ENCODE data around the gene ZKSCAN5. TPM values are rescaled to one million over a fixed set of nuclear protein-coding genes. Genes with fewer than 3 reads are reported as not detected.

The ZKSCAN5 gene
- total and polyA plus RNA-seq, 12 donors: 2.8 to 8.5 (median 7.2) TPM

GRCh38 chr7:99551334-99551733 is 46.9 kb downstream of the ZKSCAN5 start:
- Histone ChIP-seq H3K27ac (peak overlapping the region in 9 of 10 donors; percentile 50 to 96 (median 90)), H3K4me1 (peaks cover 0 to 24% (median 15%) of the 10 kb centered on the region in 9 donors), H3K36me3 (peaks cover 0 to 45% (median 17%) of the 10 kb centered on the region in 9 donors), H3K27me3 (no peaks in the 10 kb centered on the region), H3K4me3 (peak overlapping the region; percentile 39 to 97 (median 87)), H3K9me3 (peaks cover 0 to 37% (median 7%) of the 10 kb centered on the region in 11 donors)
- 9 to 13% methylated on average over 15 of the region's 15 CpGs for WGBS, 2 donors
- ATAC-seq (peak in 6 of 8 donors; percentile 6 to 32 (median 22)), DNase-seq (no peak)
- intact Hi-C loops (cut with DNase I): loop anchor here in 8 of 10 donors (5.0 to 10.0 kb wide), 4 partner anchors 44 to 66 kb away; partner anchors contain the start of genes ZKSCAN5 (in 6 of the 8), ZNF394 (in 6 of the 8) and ZSCAN25 (in 1 of the 8)
- no peak for TF ChIP-seq CTCF (IDR thresholded peaks at IDR 0.05)

GRCh38 chr7:99551767-99552463 is 47.5 kb downstream of the ZKSCAN5 start, which contains the start of gene FAM200A:
Gene FAM200A (minus strand): TSS chr7:99552114. CDS start chr7:99548407, 3,707 bp downstream.
- no peaks in the 10 kb centered on the region for H3K27me3 ChIP-seq
- peaks cover 0 to 31% (median 7%) of the 10 kb centered on the region in 11 donors for H3K9me3 ChIP-seq
- H3K4me3 ChIP-seq: peak within 1 kb of the TSS; percentile 39 to 97 (median 87)
- ATAC-seq (peak; percentile 97 to 100 (median 99)), DNase-seq (peak; percentile 90 to 92)
- peaks cover 0 to 29% (median 21%) of the 10 kb centered on the region in 9 donors for H3K4me1 ChIP-seq
- peaks cover 0 to 49% (median 15%) of the 10 kb centered on the region in 9 donors for H3K36me3 ChIP-seq
- 0% methylated on average over 37 of the region's 37 CpGs for WGBS, 2 donors
- intact Hi-C loops (cut with DNase I): loop anchor here in 8 of 10 donors (5.0 to 10.0 kb wide), 4 partner anchors 45 to 65 kb away; partner anchors contain the start of genes ZKSCAN5 (in 6 of the 8), ZNF394 (in 6 of the 8) and ZSCAN25 (in 1 of the 8)
- H3K27ac ChIP-seq: peak within 1 kb of the TSS; percentile 6 to 96 (median 90)
- TF ChIP-seq CTCF (IDR thresholded peaks at IDR 0.05): no peak

GRCh38 chr7:99553039-99553438 is 48.6 kb downstream of the ZKSCAN5 start:
- no peak for TF ChIP-seq CTCF (IDR thresholded peaks at IDR 0.05)
- intact Hi-C loops (cut with DNase I): loop anchor here in 8 of 10 donors (5.0 to 10.0 kb wide), 4 partner anchors 46 to 64 kb away; partner anchors contain the start of genes ZKSCAN5 (in 6 of the 8), ZNF394 (in 6 of the 8) and ZSCAN25 (in 1 of the 8)
- ATAC-seq: no peak

GRCh38 chr7:99554939-99555338 is 50.5 kb downstream of the ZKSCAN5 start:
- no peak for TF ChIP-seq CTCF (IDR thresholded peaks at IDR 0.05)
- Histone ChIP-seq H3K4me1 (peaks cover 0 to 47% (median 37%) of the 10 kb centered on the region in 9 donors), H3K4me3 (no peak overlapping the region), H3K9me3 (peaks cover 0 to 4% (median 0%) of the 10 kb centered on the region in 11 donors), H3K27me3 (no peaks in the 10 kb centered on the region), H3K36me3 (peaks cover 0 to 32% (median 0%) of the 10 kb centered on the region in 9 donors), H3K27ac (no peak overlapping the region)
- DNase-seq (no peak), ATAC-seq (no peak)
- intact Hi-C loops (cut with DNase I): loop anchor here in 9 of 10 donors (5.0 to 10.0 kb wide), 4 partner anchors 48 to 62 kb away; partner anchors contain the start of genes ZKSCAN5 (in 7 of the 9), ZNF394 (in 7 of the 9) and ZSCAN25 (in 2 of the 9)
- WGBS, 2 donors: 75 to 82% methylated on average over 2 of the region's 2 CpGs

More at GRCh38 chr7:99553039-99553438, 48.6 kb downstream of the ZKSCAN5 start:
- no peak for DNase-seq
- Histone ChIP-seq H3K4me3 (no peak overlapping the region), H3K27me3 (no peaks in the 10 kb centered on the region), H3K27ac (no peak overlapping the region), H3K9me3 (peaks cover 0 to 20% (median 0%) of the 10 kb centered on the region in 11 donors), H3K36me3 (peaks cover 0 to 38% (median 4%) of the 10 kb centered on the region in 9 donors), H3K4me1 (peaks cover 0 to 39% (median 29%) of the 10 kb centered on the region in 9 donors)
- WGBS, 2 donors: 75 to 84% methylated on average over 4 of the region's 4 CpGs

Measured in heart right ventricle (tissue), 16 donors.